NCI-H524 (cell line): ENCODE results near the gene CLCN1.

Source experiments
- DNase-seq, 2 experiments: peaks; one replicate each; lab custom pipeline; 2025; lab: John Stamatoyannopoulos, UW

The CLCN1 gene

GRCh38 chr7:143295870-143296269 lies 20.0 kb upstream of the CLCN1 start:
- DNase-seq: no peak

DNA sequence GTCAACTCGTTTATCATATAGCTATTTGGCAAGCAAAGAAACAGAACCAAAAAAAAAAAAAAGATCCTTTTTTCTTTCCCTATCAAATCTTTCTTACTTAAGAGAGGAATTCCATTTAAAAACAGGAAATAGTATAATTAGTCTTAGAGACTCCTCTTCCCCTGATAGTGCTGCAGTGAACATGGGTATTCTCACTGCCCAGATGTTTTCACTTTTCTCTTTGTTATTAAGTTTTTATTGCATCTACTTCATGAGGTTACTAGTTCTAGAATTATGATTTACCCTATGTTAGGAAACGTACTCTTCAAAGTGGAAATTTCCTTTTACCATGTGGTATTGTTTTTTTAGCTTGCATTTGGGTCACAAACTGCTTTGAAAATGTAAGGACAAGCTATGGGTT lies 19.2 kb upstream of the CLCN1 start:
- DNase-seq: no peak

- DNase-seq: no peak
Measured at GRCh38 chr7:143299346-143299745, 16.6 kb upstream of the CLCN1 start.

GRCh38 chr7:143299840-143300239 lies 16.1 kb upstream of the CLCN1 start:
- DNase-seq: peak in 1 of 2 experiments; percentile 19

DNA sequence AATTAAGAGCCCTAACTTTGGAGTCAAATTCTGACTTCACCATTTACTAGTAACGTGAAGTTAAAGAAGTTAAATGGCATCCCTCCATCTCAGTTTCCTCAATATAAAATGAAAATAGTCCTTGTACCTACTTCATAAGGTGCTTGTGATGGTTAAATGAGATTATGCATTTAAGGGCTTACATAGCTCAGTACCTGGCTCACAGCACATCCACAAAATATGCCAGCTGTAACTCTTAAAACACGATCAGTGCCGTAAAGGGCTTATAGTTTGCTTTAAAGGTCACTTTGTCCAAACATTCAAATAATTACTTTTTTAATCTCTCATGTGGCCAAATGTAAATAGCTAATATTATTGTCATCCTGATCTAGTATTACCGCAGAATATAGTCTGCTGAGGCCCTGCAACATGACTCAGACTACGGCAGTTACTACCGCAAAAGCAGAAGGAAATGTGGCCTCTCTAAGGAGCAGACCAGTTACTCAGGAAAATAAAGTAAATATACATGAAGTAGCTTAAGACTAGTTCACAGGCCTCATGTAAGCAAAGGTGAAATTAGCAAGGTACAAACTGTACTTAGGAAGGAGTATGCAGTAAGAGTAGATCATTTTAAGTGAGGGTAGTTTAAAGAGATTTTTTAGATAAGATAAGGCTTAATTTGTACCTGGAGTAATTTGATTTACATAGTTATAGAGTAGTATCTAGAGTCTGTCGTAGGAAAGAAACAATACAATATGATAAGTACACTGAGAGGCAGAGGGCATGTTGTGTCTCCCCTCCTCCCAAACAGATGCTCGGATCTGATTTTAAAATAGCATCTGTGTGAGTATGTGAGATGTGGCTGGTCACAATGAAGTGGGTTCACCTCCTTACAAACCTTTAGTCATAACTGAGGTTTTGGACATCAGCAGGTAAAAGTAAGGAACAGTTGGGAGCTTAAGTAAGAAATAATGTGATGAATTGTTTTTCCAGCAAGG lies 14.7 kb upstream of the CLCN1 start:
- no peak for DNase-seq

DNA sequence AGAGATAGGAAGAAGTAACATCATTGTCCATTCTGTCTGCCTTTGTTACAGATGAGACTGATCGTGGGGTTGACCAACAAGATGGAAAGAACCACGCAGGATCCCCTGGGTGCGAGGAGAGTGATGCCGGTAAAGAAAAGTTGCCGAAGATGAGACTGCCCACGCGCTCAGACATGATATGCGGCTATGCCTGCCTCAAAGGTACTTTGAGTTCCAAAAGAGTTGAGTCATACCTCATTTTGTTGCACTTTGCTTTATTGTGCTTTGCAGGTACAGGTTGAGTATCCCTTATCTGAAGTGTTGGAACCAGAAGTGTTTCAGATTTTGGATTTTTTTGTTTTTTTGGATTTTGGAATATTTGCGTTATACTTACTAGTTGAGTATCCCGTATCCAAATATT lies 12.2 kb upstream of the CLCN1 start:
- DNase-seq: no peak

GRCh38 chr7:143304938-143305337 lies 11.0 kb upstream of the CLCN1 start:
- DNase-seq: no peak

DNA sequence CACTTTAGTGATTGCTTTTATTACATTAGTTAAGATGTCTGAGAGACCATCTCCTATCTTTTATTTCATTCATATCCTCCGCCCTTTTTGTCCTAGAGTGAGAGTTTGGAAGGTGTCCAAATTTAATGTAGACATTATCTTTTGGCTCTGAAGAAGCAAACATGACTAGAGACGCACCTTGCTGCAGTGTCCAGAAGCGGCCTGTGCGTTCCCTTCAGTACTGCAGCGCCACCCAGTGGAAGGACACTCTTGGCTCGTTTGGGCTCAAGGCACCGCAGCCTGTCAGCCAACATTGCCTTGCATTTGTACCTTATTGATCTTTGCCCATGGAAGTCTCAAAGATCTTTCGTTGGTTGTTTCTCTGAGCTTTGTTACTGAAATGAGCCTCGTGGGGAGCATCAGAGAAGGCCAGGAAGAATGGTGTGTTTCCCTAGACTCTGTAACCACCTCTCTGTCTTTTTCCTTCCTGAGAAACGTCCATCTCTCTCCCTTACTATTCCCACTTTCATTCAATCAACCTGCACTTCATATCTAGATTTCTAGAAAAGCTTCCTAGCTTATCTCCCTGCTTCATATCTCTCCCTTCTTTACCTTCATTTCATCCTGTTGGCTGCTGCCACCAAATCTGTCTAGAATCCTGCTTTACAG lies 10.4 kb upstream of the CLCN1 start:
- DNase-seq: peak in 1 of 2 experiments; percentile 8

DNA sequence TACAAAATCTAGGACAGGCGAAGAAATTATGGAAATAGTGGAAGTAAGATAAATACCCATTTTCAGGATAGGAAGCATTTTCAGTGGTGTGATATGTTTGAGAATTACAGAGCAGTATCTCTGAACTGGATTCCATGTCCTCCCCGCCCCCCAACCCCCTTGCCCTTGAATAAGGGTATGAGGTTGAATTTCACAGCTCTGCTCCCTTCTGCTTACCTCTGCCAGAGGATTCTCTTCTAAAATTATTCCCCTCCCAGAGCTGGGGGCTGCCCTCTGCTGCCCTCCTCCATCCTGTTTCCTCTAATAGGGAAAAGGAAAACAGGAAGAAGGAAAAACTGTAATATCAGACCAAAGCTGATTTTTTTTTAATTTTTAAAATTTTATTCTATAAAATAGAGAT lies 7.3 kb upstream of the CLCN1 start:
- no peak for DNase-seq

DNA sequence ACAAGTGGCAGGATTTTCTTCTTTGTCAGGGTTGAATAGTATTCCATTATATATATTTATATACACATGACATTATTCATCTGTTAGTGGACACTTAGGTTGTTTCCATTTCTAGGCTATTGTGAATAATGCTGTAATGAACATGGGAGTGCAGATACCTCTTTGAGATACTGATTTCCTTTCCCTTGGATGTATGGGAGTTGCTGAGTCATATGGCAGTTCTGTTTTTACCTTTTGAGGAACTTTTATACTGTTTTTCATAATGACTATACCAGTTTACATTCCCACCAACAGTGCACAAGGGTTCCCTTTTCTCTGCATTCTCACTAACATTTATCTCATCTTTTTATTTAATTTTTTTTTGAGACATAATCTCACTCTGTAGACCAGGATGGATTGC lies 1.8 kb upstream of the CLCN1 start:
- DNase-seq: no peak

- no peak for DNase-seq
Measured at GRCh38 chr7:143316492-143316891, 581 bp downstream of the CLCN1 start.

- no peak for DNase-seq
Measured at GRCh38 chr7:143318661-143319060, 2.8 kb downstream of the CLCN1 start.

DNA sequence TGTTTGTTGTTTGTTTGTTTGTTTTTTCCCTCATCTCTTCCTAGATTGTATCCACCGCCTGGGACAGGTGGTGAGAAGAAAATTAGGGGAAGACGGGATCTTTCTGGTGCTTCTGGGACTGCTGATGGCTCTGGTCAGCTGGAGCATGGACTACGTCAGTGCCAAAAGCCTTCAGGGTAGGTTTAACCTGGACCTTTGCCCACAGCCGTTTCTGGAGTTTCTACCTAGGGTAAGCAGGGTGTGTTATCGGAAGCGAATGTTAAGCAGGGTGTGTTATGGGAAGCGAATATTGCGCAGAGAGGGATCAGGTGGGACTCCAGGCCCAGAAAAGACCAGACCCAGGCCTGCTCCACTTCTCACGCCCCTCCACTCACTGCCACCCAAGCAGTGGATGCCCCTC lies 4.7 kb downstream of the CLCN1 start:
- DNase-seq: no peak

GRCh38 chr7:143321242-143321641 lies 5.3 kb downstream of the CLCN1 start:
- no peak for DNase-seq

DNA sequence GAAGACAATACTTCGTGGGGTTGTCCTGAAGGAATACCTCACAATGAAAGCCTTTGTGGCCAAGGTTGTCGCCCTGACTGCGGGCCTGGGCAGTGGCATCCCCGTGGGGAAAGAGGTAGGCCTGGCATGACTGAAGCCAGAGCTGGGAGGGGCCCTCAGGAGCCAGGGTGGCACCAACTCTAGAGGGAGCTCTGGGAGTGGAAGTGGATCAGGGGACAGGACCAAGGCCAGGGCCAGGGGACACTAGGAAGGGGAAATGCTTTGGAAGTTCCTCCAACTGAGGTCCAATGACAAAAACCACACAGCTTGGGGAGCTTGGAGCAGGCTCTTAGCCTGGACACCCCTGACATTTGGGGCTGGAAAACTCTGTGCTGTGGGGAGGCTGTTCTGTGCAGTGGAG lies 5.8 kb downstream of the CLCN1 start:
- DNase-seq: no peak

- peak in 1 of 2 experiments; percentile 4 for DNase-seq
Measured at GRCh38 chr7:143322760-143323633, 7.1 kb downstream of the CLCN1 start.

- DNase-seq: no peak
Measured at GRCh38 chr7:143323653-143324052, 7.7 kb downstream of the CLCN1 start.

GRCh38 chr7:143325240-143325639 lies 9.3 kb downstream of the CLCN1 start:
- DNase-seq: no peak

GRCh38 chr7:143327903-143328302 lies 12.0 kb downstream of the CLCN1 start:
- no peak for DNase-seq

DNA sequence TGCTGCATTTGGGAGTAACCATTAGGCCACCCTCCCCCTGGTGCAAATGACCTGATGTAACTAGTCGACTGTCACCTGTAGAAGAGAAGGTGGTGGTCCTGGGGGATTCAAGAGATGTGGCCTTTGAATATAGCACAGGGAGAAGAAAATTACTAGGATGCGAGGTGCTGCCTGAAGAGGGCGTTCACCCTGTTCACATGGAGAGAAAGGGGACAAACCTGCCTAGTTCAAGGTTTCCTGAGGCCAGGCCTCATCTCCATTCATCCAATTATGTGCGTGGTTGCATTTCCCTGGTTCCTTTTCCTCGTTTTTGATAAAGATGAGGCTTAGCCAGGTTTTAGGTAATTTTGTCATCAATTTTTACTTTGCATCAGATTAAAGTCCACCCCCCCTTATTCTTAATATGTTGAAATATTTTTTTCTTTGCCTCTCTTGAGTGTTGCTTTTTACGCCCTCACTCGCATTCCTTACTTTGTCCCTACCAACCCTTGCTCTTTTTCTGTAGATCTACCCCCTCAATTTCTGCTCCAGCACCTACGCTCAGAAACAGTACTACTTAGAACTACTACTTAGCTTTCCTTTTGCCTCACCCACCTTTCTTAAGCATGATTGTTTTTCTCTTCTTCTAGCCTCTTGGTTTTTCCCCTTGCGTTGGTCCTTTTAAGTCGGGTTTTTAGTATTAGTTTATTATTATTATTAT lies 13.7 kb downstream of the CLCN1 start:
- DNase-seq: no peak

DNA sequence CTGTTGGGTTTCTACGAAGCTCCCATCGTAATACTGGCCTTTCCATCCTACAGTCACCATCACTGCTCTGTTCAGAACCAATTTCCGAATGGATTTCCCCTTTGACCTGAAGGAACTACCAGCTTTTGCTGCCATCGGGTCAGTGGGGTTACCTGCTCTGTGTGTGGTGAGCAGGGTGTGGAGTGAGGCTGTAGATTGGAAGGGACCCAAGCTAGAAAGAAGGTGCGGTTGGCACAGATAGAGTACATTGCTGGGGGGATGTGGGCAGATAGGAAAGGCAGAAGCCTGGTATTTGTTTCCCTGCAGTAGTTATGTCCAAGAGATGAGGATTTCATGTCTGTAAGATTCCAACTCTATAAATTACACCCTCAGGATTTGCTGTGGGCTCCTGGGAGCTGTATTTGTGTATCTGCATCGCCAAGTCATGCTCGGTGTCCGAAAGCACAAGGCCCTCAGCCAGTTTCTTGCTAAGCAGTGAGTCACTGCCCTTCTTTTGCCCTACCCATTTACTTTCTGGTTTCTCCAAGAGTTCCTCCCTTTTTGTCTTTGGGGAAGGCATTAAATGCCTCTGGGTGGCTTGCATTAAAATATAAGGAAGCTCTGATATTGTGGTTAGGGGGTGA lies 15.4 kb downstream of the CLCN1 start:
- no peak for DNase-seq
